ENCODE results near the gene CBR4.
"Not testable (repeated sequence)": the region's sequence is repeated elsewhere in the genome, so short reads cannot be mapped to it uniquely, and the experiment has no call there.

Gene CBR4

GRCh38 chr4:169037506-169037905, 27.5 kb upstream of the CBR4 start:
- DNase-seq, result no peak
- intact Hi-C loops (cut with DNase I), result no loop called here

GRCh38 chr4:169035871-169036620, 26.0 kb upstream of the CBR4 start:
- intact Hi-C loops (cut with DNase I); DNase-seq: not testable (repeated sequence)

GRCh38 chr4:169033660-169034059, 23.6 kb upstream of the CBR4 start:
- no peak for DNase-seq
- intact Hi-C loops (cut with DNase I), result no loop called here

GRCh38 chr4:169032883-169033645, 23.0 kb upstream of the CBR4 start:
- DNase-seq, result no peak
- intact Hi-C loops (cut with DNase I), result no loop called here

GRCh38 chr4:169032194-169032593, 22.1 kb upstream of the CBR4 start:
- DNase-seq, result no peak
- intact Hi-C loops (cut with DNase I), result no loop called here

GRCh38 chr4:169031392-169031791, 21.3 kb upstream of the CBR4 start:
- intact Hi-C loops (cut with DNase I), result no loop called here
- DNase-seq, result no peak

GRCh38 chr4:169030562-169030982, 20.5 kb upstream of the CBR4 start:
- no peak for DNase-seq
- intact Hi-C loops (cut with DNase I), result no loop called here

GRCh38 chr4:169029947-169030346, 19.9 kb upstream of the CBR4 start:
- intact Hi-C loops (cut with DNase I), result loop anchor here (5.0 kb wide), 1 partner anchor 457 kb away; no protein-coding TSS in a partner anchor
- DNase-seq, result no peak

GRCh38 chr4:169027663-169028062, 17.6 kb upstream of the CBR4 start:
- intact Hi-C loops (cut with DNase I), result loop anchor here (5.0 kb wide), 1 partner anchor 460 kb away; no protein-coding TSS in a partner anchor
- no peak for DNase-seq

- DNase-seq, result no peak
- intact Hi-C loops (cut with DNase I), result loop anchor here (5.0 kb wide), 1 partner anchor 462 kb away; no protein-coding TSS in a partner anchor
These were observed 15.1 kb upstream of the CBR4 start for GRCh38 chr4:169025184-169025583.

GRCh38 chr4:169024762-169025161, 14.7 kb upstream of the CBR4 start:
- peak in 13 of 42 donors; percentile 11 to 68 (median 33) for DNase-seq
- intact Hi-C loops (cut with DNase I), result loop anchor here (5.0 kb wide), 1 partner anchor 463 kb away; no protein-coding TSS in a partner anchor

- no peak for DNase-seq
- intact Hi-C loops (cut with DNase I), result no loop called here
These were observed 8.4 kb upstream of the CBR4 start for GRCh38 chr4:169018406-169018805.

GRCh38 chr4:169017971-169018370, 7.9 kb upstream of the CBR4 start:
- no peak for DNase-seq
- intact Hi-C loops (cut with DNase I), result no loop called here

GRCh38 chr4:169015186-169015623, 5.2 kb upstream of the CBR4 start:
- no peak for DNase-seq

GRCh38 chr4:169014586-169014985, 4.5 kb upstream of the CBR4 start:
- intact Hi-C loops (cut with DNase I), result loop anchor here (5.0 kb wide), 2 partner anchors 92 to 258 kb away; partner anchors contain the start of gene SH3RF1
- DNase-seq, result no peak

More at GRCh38 chr4:169015186-169015623, 5.2 kb upstream of the CBR4 start:
- intact Hi-C loops (cut with DNase I), result no loop called here

- DNase-seq, result no peak
- intact Hi-C loops (cut with DNase I), result loop anchor here (5.0 kb wide), 2 partner anchors 91 to 259 kb away; partner anchors contain the start of gene SH3RF1
These were observed 3.3 kb upstream of the CBR4 start for GRCh38 chr4:169013396-169013795.

- intact Hi-C loops (cut with DNase I), result loop anchor here (5.0 kb wide), 2 partner anchors 90 to 260 kb away; partner anchors contain the start of gene SH3RF1
- no peak for DNase-seq
These were observed 2.0 kb upstream of the CBR4 start for GRCh38 chr4:169012049-169012448.

- DNase-seq, result peak; percentile 43 to 82 (median 65)
- intact Hi-C loops (cut with DNase I), result loop anchor here (5.0 kb wide), 2 partner anchors 87 to 263 kb away; partner anchors contain the start of gene SH3RF1
These were observed 550 bp downstream of the CBR4 start for GRCh38 chr4:169009286-169010124.

All from head of caudate nucleus (tissue), 42 donors.